RKO (cell line): ENCODE measurements around the gene UQCC2.

Source experiments
- DNase-seq: peaks from one replicate; pipeline ENCODE4 v3.0.0-alpha.2; 2016; ENCODE audit warnings: low spot score

UQCC2 gene

GRCh38 chr6:33705955-33706725 lies 5.4 kb downstream of the UQCC2 start:
- no peak for DNase-seq

- DNase-seq, result no peak
These were observed 6.1 kb downstream of the UQCC2 start for GRCh38 chr6:33705268-33705885.

- DNase-seq, result no peak
These were observed 7.1 kb downstream of the UQCC2 start for GRCh38 chr6:33704215-33705066.

GRCh38 chr6:33702345-33702977 lies 9.0 kb downstream of the UQCC2 start:
- peak; percentile 80 for DNase-seq

- peak; percentile 79 for DNase-seq
These were observed 11.0 kb downstream of the UQCC2 start for GRCh38 chr6:33700391-33701050.

GRCh38 chr6:33699739-33700138 lies 11.8 kb downstream of the UQCC2 start:
- no peak for DNase-seq

- DNase-seq, result no peak
These were observed 12.4 kb downstream of the UQCC2 start for GRCh38 chr6:33699131-33699530.

- no peak for DNase-seq
These were observed 13.0 kb downstream of the UQCC2 start for GRCh38 chr6:33698494-33698893.

GRCh38 chr6:33697845-33698244 lies 13.7 kb downstream of the UQCC2 start:
- DNase-seq, result no peak

GRCh38 chr6:33696548-33697518 lies 14.7 kb downstream of the UQCC2 start:
- DNase-seq, result peak; percentile 21

- DNase-seq, result no peak
These were observed 15.4 kb downstream of the UQCC2 start for GRCh38 chr6:33696076-33696475.

GRCh38 chr6:33695451-33695887 lies 16.0 kb downstream of the UQCC2 start:
- no peak for DNase-seq

GRCh38 chr6:33694977-33695376 lies 16.5 kb downstream of the UQCC2 start:
- no peak for DNase-seq

- peak; percentile 36 for DNase-seq
These were observed 17.0 kb downstream of the UQCC2 start for GRCh38 chr6:33694401-33694931.

GRCh38 chr6:33693186-33694105 lies 18.1 kb downstream of the UQCC2 start:
- DNase-seq, result no peak

- DNase-seq, result no peak
These were observed 18.7 kb downstream of the UQCC2 start for GRCh38 chr6:33692760-33693158.

GRCh38 chr6:33692078-33692759 lies 19.3 kb downstream of the UQCC2 start:
- no peak for DNase-seq

- DNase-seq, result no peak
These were observed 19.9 kb downstream of the UQCC2 start for GRCh38 chr6:33691456-33692077.
